HG03097 (cell line): ENCODE results near the gene GLB1L2.
"Not testable (repeated sequence)": the region's sequence is repeated elsewhere in the genome, so short reads cannot be mapped to it uniquely, and the experiment has no call there.

Experiments
- ATAC-seq: cut with Tn5 transposase; IDR thresholded peaks from one replicate; pipeline ENCODE4 v1.9.1; 2021; ENCODE audit not compliant: unreplicated experiment, low FRiP score

Gene GLB1L2

GRCh38 chr11:134331354-134332188 lies at the start of gene GLB1L2:
Gene GLB1L2 (plus strand): TSS chr11:134331988. CDS start chr11:134332062, 74 bp downstream.
- ATAC-seq = no peak

GRCh38 chr11:134282121-134283045 lies 49.4 kb upstream of the GLB1L2 start:
- ATAC-seq = no peak

- ATAC-seq = no peak
Measured at GRCh38 chr11:134283461-134284230, 48.1 kb upstream of the GLB1L2 start.

- ATAC-seq = not testable (repeated sequence)
Measured at GRCh38 chr11:134284349-134284748, 47.4 kb upstream of the GLB1L2 start.

GRCh38 chr11:134287561-134287960 lies 44.2 kb upstream of the GLB1L2 start:
- no peak for ATAC-seq

GRCh38 chr11:134288486-134288885 lies 43.3 kb upstream of the GLB1L2 start:
- ATAC-seq = no peak

GRCh38 chr11:134289167-134289566 lies 42.6 kb upstream of the GLB1L2 start:
- no peak for ATAC-seq

GRCh38 chr11:134289789-134290188 lies 42.0 kb upstream of the GLB1L2 start:
- ATAC-seq = no peak

GRCh38 chr11:134290646-134291045 lies 41.1 kb upstream of the GLB1L2 start:
- no peak for ATAC-seq

- no peak for ATAC-seq
Measured at GRCh38 chr11:134291196-134291595, 40.6 kb upstream of the GLB1L2 start.

- no peak for ATAC-seq
Measured at GRCh38 chr11:134292661-134293060, 39.1 kb upstream of the GLB1L2 start.

GRCh38 chr11:134293119-134294113 lies 38.4 kb upstream of the GLB1L2 start:
- ATAC-seq = no peak

GRCh38 chr11:134294664-134295063 lies 37.1 kb upstream of the GLB1L2 start:
- no peak for ATAC-seq

GRCh38 chr11:134312223-134312622 lies 19.6 kb upstream of the GLB1L2 start:
- no peak for ATAC-seq

GRCh38 chr11:134312807-134313206 lies 19.0 kb upstream of the GLB1L2 start:
- no peak for ATAC-seq

- ATAC-seq = no peak
Measured at GRCh38 chr11:134313379-134313778, 18.4 kb upstream of the GLB1L2 start.

GRCh38 chr11:134313821-134314607 lies 17.8 kb upstream of the GLB1L2 start:
- ATAC-seq = no peak

- ATAC-seq = no peak
Measured at GRCh38 chr11:134317103-134317502, 14.7 kb upstream of the GLB1L2 start.

- ATAC-seq = not testable (repeated sequence)
Measured at GRCh38 chr11:134321373-134321772, 10.4 kb upstream of the GLB1L2 start.
